Suprapubic skin (tissue), 4 donors: Measurements from ENCODE around the gene LARP4B. TPM values are rescaled to one million over a fixed set of nuclear protein-coding genes. Genes with fewer than 3 reads are reported as not detected.
"Not testable (repeated sequence)": the region's sequence is repeated elsewhere in the genome, so short reads cannot be mapped to it uniquely, and the experiment has no call there.

Experiments used
- DNase-seq, 2 donors: peaks; one replicate each; pipeline ENCODE4 v3.0.0-alpha.2; 2019; ENCODE audit warnings: low spot score in 2 of 2
- H3K27ac ChIP-seq: fragments of 200-600 bp; sonication (generic); one replicate; pipeline ENCODE4 v1.5.1; 2019
- H3K27me3 ChIP-seq: fragments of 200-600 bp; sonication (generic); one replicate; pipeline ENCODE4 v1.5.1; 2019
- H3K36me3 ChIP-seq: fragments of 200-600 bp; sonication (generic); one replicate; pipeline ENCODE4 v1.5.1; 2019
- H3K4me1 ChIP-seq: fragments of 200-600 bp; sonication (generic); one replicate; pipeline ENCODE4 v1.5.1; 2019
- H3K4me3 ChIP-seq: fragments of 200-600 bp; sonication (generic); one replicate; pipeline ENCODE4 v1.5.1; 2019; ENCODE audit warnings: mild to moderate bottlenecking
- H3K9me3 ChIP-seq: fragments of 200-600 bp; sonication (generic); one replicate; pipeline ENCODE4 v1.5.1; 2019
- EP300 ChIP-seq: sonication (generic); formaldehyde crosslinking; IDR thresholded peaks from one replicate; pipeline ENCODE4 v1.6.1; 2017; ENCODE audit warnings: antibody characterized with exemption
- POLR2A ChIP-seq, 2 donors: fragments of 450-650 bp; IDR thresholded peaks; one replicate each; pipeline ENCODE4 v1.6.1; 2017; ENCODE audit warnings: antibody characterized with exemption in 2 of 2, mild to moderate bottlenecking in 2 of 2, moderate library complexity in 2 of 2
- POLR2AphosphoS5 ChIP-seq, 3 donors: sonication (generic); formaldehyde crosslinking; IDR thresholded peaks; one replicate each; pipeline ENCODE4 v1.6.1; 2017; ENCODE audit warnings: antibody characterized with exemption in 3 of 3
- WGBS: methylation state at CpG from one replicate; pipeline ENCODE4 v1.1.5; 2018; 5-methylcytosine and 5-hydroxymethylcytosine counted together
- total RNA-seq, 4 donors: library from RNA; depleted of rRNA; stranded (reverse); fragments of >200 nt; gene quantifications; one replicate each; pipeline ENCODE4 v1.1.0, GENCODE V29; 2016
- TF ChIP-seq, protein P1 (sequence below), 2 donors: fragments of 200-600 bp in 1 of 2; fragments of 450-650 bp in 1 of 2; sonication (generic) in 1 of 2; IDR thresholded peaks; one replicate each; pipeline ENCODE4 v1.5.1; 2016 to 2019; ENCODE audit warnings: antibody characterized with exemption in 2 of 2, mild to moderate bottlenecking in 1 of 2, moderate library complexity in 1 of 2

The LARP4B gene
- total RNA-seq, 4 donors from 2014 or later = 53.5 to 100 (median 69.7) TPM

DNA sequence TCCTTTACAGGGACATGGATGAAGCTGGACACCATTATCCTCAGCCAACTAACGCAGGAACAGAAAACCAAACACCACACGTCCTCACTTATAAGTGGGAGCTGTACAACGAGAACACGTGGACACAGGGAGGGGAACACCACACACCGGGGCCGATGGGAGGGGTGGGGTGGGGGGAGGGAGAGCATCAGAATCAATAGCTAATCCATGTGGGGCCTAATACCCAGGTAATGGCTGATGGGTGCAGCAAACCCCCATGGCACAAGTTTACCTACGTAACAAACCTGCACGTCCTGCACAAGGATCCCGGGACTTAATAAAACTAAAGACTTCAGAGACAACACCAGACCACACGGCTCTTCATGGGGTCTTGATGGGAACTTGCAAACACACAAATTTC is 159.9 kb downstream of the LARP4B start:
- peaks cover 7% of the 10 kb centered on the region for H3K4me1 ChIP-seq
- no peak overlapping the region for H3K27ac ChIP-seq
- H3K36me3 ChIP-seq = no peaks in the 10 kb centered on the region
- H3K9me3 ChIP-seq = no peaks in the 10 kb centered on the region
- no peaks in the 10 kb centered on the region for H3K27me3 ChIP-seq
- no peak overlapping the region for H3K4me3 ChIP-seq
- 80% methylated on average over 10 of the region's 10 CpGs for WGBS
- peak; percentile 18 to 28 for DNase-seq
- no peak for TF ChIP-seq POLR2AphosphoS5 (IDR thresholded peaks at IDR 0.05)
- TF ChIP-seq POLR2A (IDR thresholded peaks at IDR 0.05) = no peak
- TF ChIP-seq EP300 = no peak
- TF ChIP-seq, protein P1, sequence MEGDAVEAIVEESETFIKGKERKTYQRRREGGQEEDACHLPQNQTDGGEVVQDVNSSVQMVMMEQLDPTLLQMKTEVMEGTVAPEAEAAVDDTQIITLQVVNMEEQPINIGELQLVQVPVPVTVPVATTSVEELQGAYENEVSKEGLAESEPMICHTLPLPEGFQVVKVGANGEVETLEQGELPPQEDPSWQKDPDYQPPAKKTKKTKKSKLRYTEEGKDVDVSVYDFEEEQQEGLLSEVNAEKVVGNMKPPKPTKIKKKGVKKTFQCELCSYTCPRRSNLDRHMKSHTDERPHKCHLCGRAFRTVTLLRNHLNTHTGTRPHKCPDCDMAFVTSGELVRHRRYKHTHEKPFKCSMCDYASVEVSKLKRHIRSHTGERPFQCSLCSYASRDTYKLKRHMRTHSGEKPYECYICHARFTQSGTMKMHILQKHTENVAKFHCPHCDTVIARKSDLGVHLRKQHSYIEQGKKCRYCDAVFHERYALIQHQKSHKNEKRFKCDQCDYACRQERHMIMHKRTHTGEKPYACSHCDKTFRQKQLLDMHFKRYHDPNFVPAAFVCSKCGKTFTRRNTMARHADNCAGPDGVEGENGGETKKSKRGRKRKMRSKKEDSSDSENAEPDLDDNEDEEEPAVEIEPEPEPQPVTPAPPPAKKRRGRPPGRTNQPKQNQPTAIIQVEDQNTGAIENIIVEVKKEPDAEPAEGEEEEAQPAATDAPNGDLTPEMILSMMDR (IDR thresholded peaks at IDR 0.05) = no peak

DNA sequence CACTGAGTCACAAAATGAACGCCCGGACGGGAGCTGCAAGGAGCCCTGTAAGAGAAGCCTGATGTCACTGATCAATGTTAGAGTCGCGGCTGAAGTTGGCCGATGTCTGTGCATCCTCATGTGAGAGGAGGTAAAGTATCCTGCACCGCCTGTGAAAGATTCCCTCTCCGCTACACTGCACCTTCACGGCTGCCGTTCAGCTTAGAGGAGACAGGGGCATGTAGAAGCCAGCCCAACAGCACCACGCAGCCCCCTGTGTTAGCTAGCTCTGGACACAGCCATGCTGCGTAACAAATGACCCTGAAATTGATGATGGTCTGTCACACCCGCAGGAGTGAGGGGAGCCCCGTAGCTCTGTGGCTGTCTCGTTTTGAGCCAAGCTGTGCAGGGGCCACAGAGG is 160.5 kb downstream of the LARP4B start:
- Histone ChIP-seq H3K9me3 (no peaks in the 10 kb centered on the region), H3K4me1 (peaks cover 7% of the 10 kb centered on the region), H3K27me3 (no peaks in the 10 kb centered on the region), H3K27ac (no peak overlapping the region), H3K36me3 (no peaks in the 10 kb centered on the region), H3K4me3 (no peak overlapping the region)
- WGBS = 93% methylated on average over 8 of the region's 15 CpGs
- TF ChIP-seq POLR2AphosphoS5 (IDR thresholded peaks at IDR 0.05) = no peak
- TF ChIP-seq, protein P1 (IDR thresholded peaks at IDR 0.05) = no peak
- no peak for TF ChIP-seq POLR2A (IDR thresholded peaks at IDR 0.05)
- TF ChIP-seq EP300 = no peak
- DNase-seq = peak; percentile 21 to 38

GRCh38 chr10:770048-770712 is 161.3 kb downstream of the LARP4B start:
- not testable (repeated sequence) for H3K9me3 ChIP-seq, H3K4me1 ChIP-seq, H3K36me3 ChIP-seq, H3K27ac ChIP-seq, H3K4me3 ChIP-seq, H3K27me3 ChIP-seq
- peak; percentile 36 to 58 for DNase-seq
- WGBS = 93% methylated on average over 13 of the region's 13 CpGs

DNA sequence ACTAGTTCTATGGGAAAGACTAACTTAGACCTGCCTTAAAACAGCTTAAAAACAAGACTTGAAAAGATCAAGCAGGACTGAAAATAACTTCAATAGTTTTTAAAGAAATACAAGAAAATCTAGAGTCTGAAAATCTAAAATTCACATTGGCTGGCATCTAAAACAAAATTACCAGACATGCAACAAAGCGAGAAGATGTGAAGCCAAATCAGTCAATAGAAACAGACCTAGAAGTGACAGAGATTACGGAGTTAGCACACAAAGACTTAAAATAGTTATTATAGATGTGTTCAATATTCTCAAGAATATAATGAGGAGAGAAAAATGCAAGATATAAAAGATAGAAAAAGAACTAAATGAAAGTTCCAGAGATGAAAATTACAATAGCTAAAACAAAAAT is 163.7 kb downstream of the LARP4B start:
- DNase-seq = no peak
- Histone ChIP-seq H3K36me3 (no peaks in the 10 kb centered on the region), H3K4me3 (no peak overlapping the region), H3K4me1 (no peaks in the 10 kb centered on the region), H3K27ac (no peak overlapping the region), H3K9me3 (peaks cover 4% of the 10 kb centered on the region), H3K27me3 (no peaks in the 10 kb centered on the region)
- 96% methylated on average over 2 of the region's 2 CpGs for WGBS
- TF ChIP-seq, protein P1 (IDR thresholded peaks at IDR 0.05) = no peak
- TF ChIP-seq POLR2A (IDR thresholded peaks at IDR 0.05) (no peak), EP300 (no peak), POLR2AphosphoS5 (IDR thresholded peaks at IDR 0.05) (no peak)

- no peak for TF ChIP-seq POLR2AphosphoS5 (IDR thresholded peaks at IDR 0.05)
- TF ChIP-seq EP300 = no peak
- TF ChIP-seq POLR2A (IDR thresholded peaks at IDR 0.05) = no peak
- TF ChIP-seq, protein P1 (IDR thresholded peaks at IDR 0.05) = no peak
- Histone ChIP-seq H3K27me3 (no peaks in the 10 kb centered on the region), H3K36me3 (no peaks in the 10 kb centered on the region), H3K4me3 (no peak overlapping the region), H3K4me1 (no peaks in the 10 kb centered on the region), H3K9me3 (peaks cover 4% of the 10 kb centered on the region), H3K27ac (no peak overlapping the region)
- 84% methylated on average over 1 of the region's 1 CpG for WGBS
- no peak for DNase-seq
Observed at GRCh38 chr10:767211-767610, 164.3 kb downstream of the LARP4B start.

DNA sequence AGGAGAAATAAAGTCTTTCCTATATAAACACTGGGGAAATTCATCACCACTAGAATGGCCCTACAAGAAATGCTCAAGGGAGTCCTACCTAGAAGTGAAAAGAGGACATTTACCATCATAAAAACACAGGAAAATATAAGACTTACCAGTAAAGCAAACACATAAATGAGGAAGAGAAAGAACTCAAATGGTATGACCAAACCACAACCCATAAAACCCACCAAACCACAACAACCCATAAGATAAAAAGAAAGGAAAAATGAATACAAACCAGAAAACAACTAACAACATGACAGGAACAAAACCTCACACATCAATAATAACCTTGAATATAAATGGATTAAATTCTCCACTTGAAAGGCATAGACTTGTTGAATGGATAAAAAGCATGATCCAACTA is 170.1 kb downstream of the LARP4B start:
- TF ChIP-seq POLR2AphosphoS5 (IDR thresholded peaks at IDR 0.05) (no peak), POLR2A (IDR thresholded peaks at IDR 0.05) (no peak), EP300 (no peak)
- TF ChIP-seq, protein P1 (IDR thresholded peaks at IDR 0.05) = no peak
- H3K36me3 ChIP-seq = no peaks in the 10 kb centered on the region
- no peak overlapping the region for H3K4me3 ChIP-seq
- DNase-seq = no peak
- no peak overlapping the region for H3K27ac ChIP-seq
- no peaks in the 10 kb centered on the region for H3K27me3 ChIP-seq
- peaks cover 16% of the 10 kb centered on the region for H3K9me3 ChIP-seq
- H3K4me1 ChIP-seq = no peaks in the 10 kb centered on the region
